Tibial artery (tissue), 4 donors: Measurements from ENCODE around the gene DSG1.

Source experiments
- DNase-seq, 2 donors: peaks; one replicate each; pipeline ENCODE4 v3.0.0-alpha.2; 2019
- H3K27ac ChIP-seq, 2 donors: fragments of 200-600 bp; sonication (generic) in 1 of 2; 1 replicate in 1 of 2; 2 replicates in 1 of 2; pipeline ENCODE4 v1.5.1; 2018 to 2019; ENCODE audit warnings: mild to moderate bottlenecking in 1 of 2
- H3K27me3 ChIP-seq, 2 donors: fragments of 200-600 bp; sonication (generic) in 1 of 2; one replicate each; pipeline versions ENCODE4 v1.5.1 to v1.6.0; 2016 to 2019
- H3K36me3 ChIP-seq, 3 donors: fragments of 200-600 bp; sonication (generic) in 2 of 3; one replicate each; pipeline ENCODE4 v1.5.1; 2016 to 2019; ENCODE audit warnings: mild to moderate bottlenecking in 2 of 3
- H3K4me1 ChIP-seq, 4 donors: fragments of 200-600 bp; sonication (generic) in 2 of 4; 1 replicate in 3 of 4; 2 replicates in 1 of 4; pipeline ENCODE4 v1.5.1; 2016 to 2019
- H3K4me3 ChIP-seq, 2 donors: fragments of 200-600 bp; sonication (generic) in 1 of 2; 1 replicate in 1 of 2; 2 replicates in 1 of 2; pipeline ENCODE4 v1.5.1; 2018 to 2019; ENCODE audit warnings: mild to moderate bottlenecking in 2 of 2
- H3K9me3 ChIP-seq, 3 donors: fragments of 200-600 bp; sonication (generic) in 1 of 3; one replicate each; pipeline ENCODE4 v1.5.1; 2016 to 2019
- CTCF ChIP-seq, 2 experiments: fragments of 200-600 bp in 1 of 2; fragments of 450-650 bp in 1 of 2; IDR thresholded peaks; one replicate each; pipeline ENCODE4 v1.5.1; 2017 to 2019; ENCODE audit warnings: antibody characterized with exemption in 2 of 2, mild to moderate bottlenecking in 1 of 2, moderate library complexity in 1 of 2
- intact Hi-C: fragments of 100-400 bp; cut with DNase I; formaldehyde crosslinking; loops from one replicate; pipeline ENCODE4 v1.15.0; 2023; ENCODE audit warnings: low total_unique reads

DSG1 gene

GRCh38 chr18:31371989-31372388, 54.0 kb downstream of the DSG1 start:
- intact Hi-C loops: no loop called here

GRCh38 chr18:31373641-31374040, 55.7 kb downstream of the DSG1 start:
- no peak for TF ChIP-seq CTCF (IDR thresholded peaks at IDR 0.05)

More at GRCh38 chr18:31371989-31372388, 54.0 kb downstream of the DSG1 start:
- Histone ChIP-seq H3K4me3 (no peak overlapping the region), H3K27me3 (no peaks in the 10 kb centered on the region), H3K4me1 (no peaks in the 10 kb centered on the region), H3K27ac (no peak overlapping the region), H3K36me3 (no peaks in the 10 kb centered on the region), H3K9me3 (no peaks in the 10 kb centered on the region)
- DNase-seq: no peak
- no peak for TF ChIP-seq CTCF (IDR thresholded peaks at IDR 0.05)

GRCh38 chr18:31376477-31376876, 58.5 kb downstream of the DSG1 start, which contains the start of gene DSG4:
Gene DSG4 (plus strand): TSS chr18:31376777. CDS start chr18:31376912, 135 bp downstream.
- TF ChIP-seq CTCF (IDR thresholded peaks at IDR 0.05): no peak
- no peak within 1 kb of the TSS for H3K4me3 ChIP-seq
- H3K27ac ChIP-seq: no peak within 1 kb of the TSS
- no peaks in the 10 kb centered on the region for H3K9me3 ChIP-seq
- no peaks in the 10 kb centered on the region for H3K36me3 ChIP-seq
- no peaks in the 10 kb centered on the region for H3K4me1 ChIP-seq
- no peak for DNase-seq
- intact Hi-C loops: no loop called here
- H3K27me3 ChIP-seq: no peaks in the 10 kb centered on the region

More at GRCh38 chr18:31373641-31374040, 55.7 kb downstream of the DSG1 start:
- no peak overlapping the region for H3K27ac ChIP-seq
- no peak overlapping the region for H3K4me3 ChIP-seq
- intact Hi-C loops: no loop called here
- no peaks in the 10 kb centered on the region for H3K27me3 ChIP-seq
- no peaks in the 10 kb centered on the region for H3K36me3 ChIP-seq
- DNase-seq: no peak
- H3K4me1 ChIP-seq: no peaks in the 10 kb centered on the region
- no peaks in the 10 kb centered on the region for H3K9me3 ChIP-seq

GRCh38 chr18:31380912-31381311, 63.0 kb downstream of the DSG1 start:
- no peak for DNase-seq
- Histone ChIP-seq H3K27ac (no peak overlapping the region), H3K4me3 (no peak overlapping the region), H3K4me1 (no peaks in the 10 kb centered on the region), H3K9me3 (no peaks in the 10 kb centered on the region), H3K27me3 (no peaks in the 10 kb centered on the region), H3K36me3 (no peaks in the 10 kb centered on the region)
- intact Hi-C loops: no loop called here
- no peak for TF ChIP-seq CTCF (IDR thresholded peaks at IDR 0.05)

- Histone ChIP-seq H3K36me3 (no peaks in the 10 kb centered on the region), H3K27ac (no peak overlapping the region), H3K4me3 (no peak overlapping the region), H3K27me3 (no peaks in the 10 kb centered on the region), H3K9me3 (no peaks in the 10 kb centered on the region), H3K4me1 (no peaks in the 10 kb centered on the region)
- intact Hi-C loops: no loop called here
- DNase-seq: no peak
- TF ChIP-seq CTCF (IDR thresholded peaks at IDR 0.05): no peak
Observed at GRCh38 chr18:31382107-31382506, 64.1 kb downstream of the DSG1 start.

GRCh38 chr18:31386741-31387140, 68.8 kb downstream of the DSG1 start:
- no peaks in the 10 kb centered on the region for H3K4me1 ChIP-seq
- DNase-seq: no peak
- no peak overlapping the region for H3K4me3 ChIP-seq
- no peaks in the 10 kb centered on the region for H3K27me3 ChIP-seq
- H3K27ac ChIP-seq: no peak overlapping the region
- TF ChIP-seq CTCF (IDR thresholded peaks at IDR 0.05): no peak
- H3K9me3 ChIP-seq: no peaks in the 10 kb centered on the region
- no peaks in the 10 kb centered on the region for H3K36me3 ChIP-seq
- intact Hi-C loops: no loop called here
